HG03460 (cell line): Measurements from ENCODE around the gene OSBPL6.
"Not testable (repeated sequence)": the region's sequence is repeated elsewhere in the genome, so short reads cannot be mapped to it uniquely, and the experiment has no call there.

Experiments used
- ATAC-seq: cut with Tn5 transposase; IDR thresholded peaks from one replicate; pipeline ENCODE4 v1.9.1; 2021; ENCODE audit not compliant: unreplicated experiment

OSBPL6 gene

GRCh38 chr2:178333851-178334250 is 139.5 kb downstream of the OSBPL6 start:
- ATAC-seq, result no peak

- ATAC-seq, result no peak
Measured at GRCh38 chr2:178335230-178335629, 140.9 kb downstream of the OSBPL6 start.

GRCh38 chr2:178344121-178344520 is 149.8 kb downstream of the OSBPL6 start:
- no peak for ATAC-seq

- ATAC-seq, result no peak
Measured at GRCh38 chr2:178345951-178346350, 151.6 kb downstream of the OSBPL6 start.

- no peak for ATAC-seq
Measured at GRCh38 chr2:178350051-178350450, 155.7 kb downstream of the OSBPL6 start.

GRCh38 chr2:178357704-178358103 is 163.4 kb downstream of the OSBPL6 start:
- ATAC-seq, result not testable (repeated sequence)

- ATAC-seq, result no peak
Measured at GRCh38 chr2:178359192-178359912, 165.0 kb downstream of the OSBPL6 start.

- no peak for ATAC-seq
Measured at GRCh38 chr2:178361588-178361987, 167.3 kb downstream of the OSBPL6 start.

- no peak for ATAC-seq
Measured at GRCh38 chr2:178363252-178363651, 168.9 kb downstream of the OSBPL6 start.

GRCh38 chr2:178365116-178365515 is 170.8 kb downstream of the OSBPL6 start:
- ATAC-seq, result no peak

- ATAC-seq, result no peak
Measured at GRCh38 chr2:178366412-178366811, 172.1 kb downstream of the OSBPL6 start.

- ATAC-seq, result no peak
Measured at GRCh38 chr2:178367344-178367743, 173.0 kb downstream of the OSBPL6 start.

GRCh38 chr2:178374865-178375264 is 180.6 kb downstream of the OSBPL6 start:
- ATAC-seq, result no peak

- ATAC-seq, result no peak
Measured at GRCh38 chr2:178377046-178377445, 182.7 kb downstream of the OSBPL6 start.

- ATAC-seq, result no peak
Measured at GRCh38 chr2:178379162-178380004, 185.1 kb downstream of the OSBPL6 start.

- no peak for ATAC-seq
Measured at GRCh38 chr2:178380763-178381162, 186.5 kb downstream of the OSBPL6 start.

- ATAC-seq, result no peak
Measured at GRCh38 chr2:178383718-178384117, 189.4 kb downstream of the OSBPL6 start.

- ATAC-seq, result no peak
Measured at GRCh38 chr2:178385595-178386148, 191.4 kb downstream of the OSBPL6 start.

GRCh38 chr2:178386986-178387597 is 192.8 kb downstream of the OSBPL6 start:
- no peak for ATAC-seq

- ATAC-seq, result no peak
Measured at GRCh38 chr2:178388287-178388686, 194.0 kb downstream of the OSBPL6 start.

GRCh38 chr2:178391701-178392100 is 197.4 kb downstream of the OSBPL6 start:
- ATAC-seq, result no peak
